LHCN-M2 (cell line): ENCODE results near the gene POU6F2. TPM values are rescaled to one million over a fixed set of nuclear protein-coding genes. Genes with fewer than 3 reads are reported as not detected.

Experiments
- DNase-seq: peaks from one replicate; pipeline ENCODE4 v3.0.0-alpha.2; 2012; ENCODE audit warnings: low read depth
- total RNA-seq: library from RNA; depleted of rRNA; stranded (reverse); fragments of >200 nt; gene quantifications from 2 replicates; pipeline ENCODE4 v1.2.3, GENCODE V29; 2014

POU6F2 gene
- total RNA-seq, 1 experiment from 2014 or later = not detected

DNA sequence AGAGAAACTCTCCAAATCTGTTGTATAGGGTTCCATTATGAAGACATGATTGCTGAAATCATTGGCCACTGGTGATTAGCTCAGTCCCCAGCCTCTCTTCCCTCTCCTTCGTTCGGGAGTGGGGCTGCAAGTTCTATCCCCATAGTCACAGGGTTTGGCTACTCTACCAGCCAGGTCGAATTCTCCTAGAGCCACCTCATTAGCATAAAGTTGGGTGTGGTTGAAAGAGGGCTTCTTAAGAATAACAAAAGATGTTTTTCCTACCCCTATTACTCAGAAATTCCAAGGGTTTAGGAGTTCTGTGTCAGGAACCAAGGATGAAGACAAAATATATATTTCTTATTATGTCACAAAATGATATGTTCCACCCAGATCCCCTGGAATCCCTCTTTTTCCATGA, 422.3 kb downstream of the POU6F2 start:
- DNase-seq = no peak

DNA sequence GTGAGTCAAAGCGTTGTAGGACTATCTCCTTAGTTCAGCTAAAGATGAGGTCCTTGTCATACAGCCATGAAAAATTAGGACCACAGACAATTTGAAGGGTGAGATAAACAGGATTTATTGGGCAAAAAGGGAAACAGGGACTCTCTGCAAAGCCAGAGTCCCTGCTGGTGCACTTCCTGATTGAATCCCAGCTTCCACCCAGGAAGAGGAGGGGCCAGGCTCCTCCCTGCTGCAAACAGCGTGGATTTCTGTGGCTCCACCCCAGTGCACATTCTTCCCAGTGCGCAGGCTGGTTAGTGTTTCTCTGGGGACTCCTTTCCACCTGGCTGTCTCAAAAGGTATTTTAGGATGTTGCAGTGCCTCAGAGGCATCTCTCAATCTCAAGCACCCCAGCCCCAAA, 423.1 kb downstream of the POU6F2 start:
- DNase-seq = no peak

DNA sequence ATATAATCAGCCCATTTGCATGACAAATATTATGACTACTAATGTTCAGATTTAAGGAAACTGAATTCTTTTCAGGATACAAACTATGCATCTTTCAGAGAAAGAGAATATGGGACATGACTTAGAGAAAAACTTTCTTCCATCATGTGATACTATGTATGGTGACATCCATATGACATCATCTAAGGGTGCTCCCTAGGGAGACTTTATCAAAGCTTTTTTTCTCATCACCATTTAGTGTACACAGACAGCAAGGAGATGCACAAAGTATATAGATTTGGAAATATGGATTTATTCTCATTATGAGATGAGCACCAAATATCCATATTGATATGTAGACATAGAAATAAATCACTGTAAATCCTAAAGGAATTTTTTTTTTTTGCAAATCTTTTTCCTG, 424.3 kb downstream of the POU6F2 start:
- no peak for DNase-seq

DNA sequence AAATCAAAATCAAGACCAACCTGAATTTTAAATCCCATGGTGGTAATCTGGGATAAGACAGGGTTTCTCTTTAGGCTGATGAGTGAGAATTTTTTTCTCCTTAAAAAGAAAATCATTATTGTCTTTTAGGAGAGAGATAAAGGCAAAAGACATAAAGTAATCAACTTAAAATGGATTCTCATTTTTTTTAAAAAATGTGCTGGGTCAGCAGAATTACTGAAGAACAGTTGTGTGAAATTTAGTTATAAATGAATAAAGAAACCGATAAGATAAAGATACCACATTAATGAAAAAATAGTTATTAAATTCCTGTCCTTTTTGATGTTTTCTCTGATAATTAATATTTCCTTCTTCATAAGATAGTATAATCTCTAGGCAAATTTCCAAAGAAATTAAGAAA, 427.2 kb downstream of the POU6F2 start:
- no peak for DNase-seq

DNA sequence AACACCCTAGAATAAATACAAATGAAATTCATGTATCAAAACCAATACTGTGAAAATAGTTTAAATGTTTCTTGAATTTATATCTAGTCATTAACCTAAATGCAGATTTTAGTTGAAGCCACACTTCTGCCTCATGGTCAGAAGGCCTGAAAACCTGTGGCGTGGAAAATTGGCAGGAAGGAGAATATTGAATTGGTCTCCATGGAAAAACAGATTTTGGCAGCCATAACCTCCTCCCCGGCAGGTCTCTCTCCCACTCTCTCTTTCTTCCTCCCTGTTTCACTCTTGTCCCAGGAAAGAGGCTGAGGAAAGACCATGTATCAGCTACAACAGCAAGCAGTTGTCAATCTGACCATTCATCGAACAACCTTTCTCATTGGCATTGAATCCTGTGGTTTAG, 427.9 kb downstream of the POU6F2 start:
- DNase-seq = no peak

DNA sequence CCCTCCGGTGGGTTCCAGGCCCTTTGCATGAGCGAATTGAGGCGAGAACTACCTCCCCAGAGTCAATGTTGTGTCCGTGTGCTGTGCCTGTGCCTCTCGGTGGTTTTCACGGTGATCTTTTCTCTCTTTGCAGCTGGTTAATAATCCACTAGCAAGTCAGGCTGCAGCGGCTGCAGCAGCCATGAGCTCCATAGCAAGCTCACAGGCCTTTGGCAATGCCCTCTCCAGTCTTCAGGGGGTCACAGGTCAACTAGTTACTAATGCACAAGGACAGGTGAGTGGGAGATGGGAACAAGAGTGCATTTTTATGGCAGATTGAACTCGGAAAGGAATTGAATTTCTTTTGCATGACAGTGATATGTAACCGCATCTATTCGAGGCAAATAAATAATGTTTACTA, 428.8 kb downstream of the POU6F2 start:
- no peak for DNase-seq

DNA sequence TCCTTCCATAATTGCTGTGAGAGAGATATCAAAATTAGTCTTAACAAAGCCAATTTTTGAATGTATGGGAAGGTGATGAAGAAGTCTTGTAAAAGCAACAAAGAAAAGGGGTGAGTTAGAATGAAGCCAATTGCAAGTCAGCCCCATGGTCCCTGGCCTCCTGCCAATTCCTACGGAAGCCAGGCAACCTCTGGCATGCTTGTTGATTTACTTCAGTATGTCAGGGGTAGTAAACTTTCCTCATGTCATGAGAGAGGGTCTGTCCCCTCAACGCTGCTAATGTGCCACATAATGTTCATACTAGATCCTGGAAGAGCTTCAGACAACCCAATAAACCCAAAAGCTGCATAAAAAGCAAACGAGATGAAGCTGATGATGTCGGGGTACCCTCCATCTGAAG, 429.4 kb downstream of the POU6F2 start:
- DNase-seq = no peak

DNA sequence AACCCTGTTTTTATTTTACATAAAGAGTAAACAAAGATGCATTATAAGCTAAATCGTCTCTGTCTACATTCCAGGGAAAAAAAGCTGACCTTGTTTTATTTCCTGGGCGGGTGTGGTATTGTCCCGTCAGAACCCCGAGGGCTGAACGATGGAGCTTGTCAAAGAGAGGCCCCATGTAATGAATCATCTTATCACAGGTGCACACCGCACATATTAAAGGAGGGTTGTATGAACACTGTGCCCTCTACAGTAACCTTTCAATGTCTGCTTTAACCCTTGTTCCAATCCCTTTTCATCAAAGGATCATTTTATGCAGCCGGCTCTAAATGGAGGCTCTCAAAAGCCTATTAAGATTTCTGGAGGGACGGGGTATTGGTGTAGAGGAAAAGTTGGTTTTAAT, 430.0 kb downstream of the POU6F2 start:
- DNase-seq = no peak

DNA sequence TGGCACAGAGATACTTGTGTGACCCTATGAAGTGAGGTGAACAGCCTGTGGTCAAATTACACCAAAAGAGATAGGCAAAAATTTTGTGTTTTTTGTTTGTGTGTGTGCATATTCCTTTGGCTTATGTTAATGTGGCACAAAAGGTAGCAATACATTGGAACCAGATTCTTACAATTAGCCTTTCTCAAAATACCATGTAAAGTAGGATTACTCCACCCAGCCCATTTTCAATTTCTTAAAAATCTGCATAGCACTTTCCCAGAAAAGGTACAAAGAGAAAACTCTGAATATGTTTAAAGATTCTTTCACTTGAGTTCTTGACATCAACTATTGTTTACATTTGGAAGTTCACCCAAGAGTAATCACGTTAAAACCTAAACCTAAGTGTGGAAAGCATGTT, 431.2 kb downstream of the POU6F2 start:
- no peak for DNase-seq

DNA sequence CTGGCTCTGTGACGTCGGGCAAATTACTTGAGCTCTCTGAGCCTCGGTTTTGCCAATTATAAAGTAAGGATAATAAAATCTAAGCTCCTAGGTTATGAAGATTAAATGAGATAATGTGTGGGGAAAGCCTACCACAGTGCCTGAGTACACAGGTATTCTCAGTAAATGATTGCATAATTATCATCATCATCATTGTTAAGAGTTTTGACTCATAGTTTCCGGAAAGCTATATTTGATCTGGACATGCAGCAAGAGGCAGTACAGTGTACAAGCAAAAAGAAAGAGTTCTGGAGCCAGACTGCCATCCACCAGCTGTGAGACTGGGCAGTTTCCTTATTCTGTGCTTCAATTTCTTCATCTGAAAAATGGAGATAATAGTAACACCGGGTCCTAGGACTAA, 432.9 kb downstream of the POU6F2 start:
- no peak for DNase-seq

DNA sequence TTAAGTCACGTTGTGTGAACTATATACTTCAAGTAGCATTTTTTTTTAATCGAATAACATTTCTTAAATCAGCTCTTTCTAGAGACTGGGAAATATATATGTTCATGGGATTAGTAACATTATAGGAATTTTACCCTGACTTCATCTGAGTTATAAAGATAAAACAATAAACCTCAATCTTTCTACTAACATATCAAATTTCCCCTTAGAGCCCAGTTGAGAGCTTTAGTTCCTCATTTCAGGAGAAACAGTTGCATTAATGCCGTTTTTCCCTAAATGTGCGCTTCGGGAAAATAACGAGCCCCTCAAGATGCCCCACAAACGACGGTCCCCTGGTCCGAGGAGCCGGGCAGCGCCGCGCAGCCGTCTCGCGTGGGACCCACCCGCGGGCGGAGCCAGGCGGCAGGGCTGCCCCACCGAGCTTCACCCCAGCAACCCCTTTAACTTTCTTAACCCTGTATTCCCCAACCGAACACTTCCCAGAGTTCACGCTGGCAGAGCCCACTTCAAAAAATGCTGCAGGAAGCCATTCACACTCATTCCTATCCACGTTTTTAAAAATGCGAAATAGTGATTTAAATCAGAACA, 436.0 kb downstream of the POU6F2 start:
- no peak for DNase-seq

DNA sequence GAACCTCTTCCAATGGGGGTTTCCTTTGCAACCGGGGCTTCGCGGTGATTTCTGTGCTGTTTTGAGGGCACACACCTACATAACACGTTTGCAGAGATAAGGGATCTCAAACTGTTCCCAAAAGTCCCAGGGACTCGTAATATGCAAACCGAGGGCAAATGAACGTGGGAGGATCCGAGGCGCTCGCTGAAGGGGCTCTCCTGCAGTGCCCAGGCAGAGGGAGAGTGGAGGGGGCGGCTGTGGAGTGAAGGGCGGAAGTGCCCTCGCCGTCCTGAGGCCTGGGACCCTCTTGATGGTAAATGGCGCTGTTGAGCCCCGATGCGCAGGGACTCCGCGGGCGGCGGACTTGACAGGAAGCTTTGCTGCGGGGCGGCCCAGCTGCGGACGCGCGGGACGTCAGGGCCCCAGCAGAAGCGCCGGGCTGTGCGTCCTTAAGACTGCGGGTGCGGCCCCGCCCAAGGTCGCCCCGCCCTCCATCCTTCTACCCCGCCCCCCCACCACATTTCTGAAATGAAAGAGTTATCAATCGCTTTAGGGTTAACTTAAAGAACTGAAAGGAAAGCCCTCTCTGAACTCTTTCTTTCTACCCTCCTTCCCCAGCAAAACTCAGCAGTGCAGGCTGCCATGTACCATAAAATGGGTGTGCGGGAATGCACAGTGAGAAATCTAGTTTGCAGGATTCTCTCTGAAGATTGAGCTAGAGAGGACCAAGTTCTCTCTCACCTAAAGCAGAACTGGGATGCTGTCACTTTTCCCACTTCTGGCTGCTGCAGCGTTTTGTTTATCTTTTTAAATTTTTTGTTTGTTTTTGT, 436.7 kb downstream of the POU6F2 start:
- peak; percentile 17 for DNase-seq

DNA sequence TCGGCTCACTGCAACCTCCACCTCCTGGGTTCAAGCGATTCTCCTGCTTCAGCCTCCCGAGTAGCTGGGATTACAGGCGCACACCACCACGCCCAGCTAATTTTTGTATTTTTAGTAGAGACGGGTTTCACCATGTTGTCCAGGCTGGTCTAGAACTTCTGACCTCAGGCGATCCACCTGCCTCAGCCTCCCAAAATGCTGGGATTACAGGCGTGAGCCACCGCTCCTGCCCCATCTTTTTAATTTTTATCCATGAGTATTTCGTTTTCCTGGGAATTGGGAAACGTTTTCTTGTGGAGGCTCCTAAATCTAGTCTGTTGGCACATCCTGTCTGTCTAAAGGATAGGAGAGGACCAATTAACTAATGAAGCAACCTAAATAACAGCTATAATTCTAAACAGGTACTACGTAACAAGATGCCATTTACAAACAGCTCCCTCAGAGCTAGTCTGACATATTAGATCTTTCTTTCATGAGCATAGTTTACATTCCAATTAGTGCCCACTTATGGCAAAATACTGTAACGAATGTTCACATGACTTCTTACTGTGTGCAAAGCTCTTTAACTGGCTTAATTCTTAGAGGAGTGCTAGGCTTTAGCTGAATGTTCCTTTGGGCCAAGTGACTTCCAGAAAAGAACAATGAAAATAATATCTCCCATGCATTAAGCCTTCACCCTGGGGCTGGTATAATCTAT, 437.5 kb downstream of the POU6F2 start:
- DNase-seq = no peak

DNA sequence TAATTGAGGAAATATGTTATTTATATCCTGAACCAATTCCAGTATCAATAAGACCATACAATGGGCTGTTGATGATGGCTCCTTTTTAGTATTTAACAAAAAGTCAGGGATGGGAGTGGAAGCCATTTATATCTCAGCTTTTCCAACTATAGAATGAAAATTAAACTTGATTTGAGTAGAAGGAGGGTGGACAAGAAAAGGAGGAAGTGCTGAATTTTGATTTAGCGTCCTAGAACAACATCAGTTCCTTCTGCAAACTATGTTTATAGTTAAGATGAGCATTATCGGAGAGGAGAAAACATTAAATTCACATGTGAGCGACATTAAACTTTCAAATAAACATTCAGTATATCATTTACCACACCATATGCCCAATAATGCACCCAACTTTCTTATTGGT, 439.2 kb downstream of the POU6F2 start:
- DNase-seq = no peak

DNA sequence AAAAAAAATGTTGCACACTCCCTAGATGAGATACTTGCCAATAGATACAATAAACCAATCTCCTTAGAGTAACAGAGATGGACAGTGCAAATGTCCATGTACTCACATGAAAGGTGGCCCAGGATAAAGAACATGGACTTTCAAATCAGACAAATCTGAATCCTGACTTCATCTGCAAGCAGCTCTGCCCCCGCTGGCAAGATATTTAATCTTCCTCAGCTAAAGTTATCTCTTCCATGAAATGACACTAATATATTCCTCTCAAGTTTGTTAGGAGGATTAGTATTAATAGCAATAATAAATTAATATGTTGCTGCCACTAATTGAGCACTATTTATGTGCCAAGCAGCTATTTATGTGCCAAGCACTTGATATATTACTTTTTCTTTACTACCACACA, 439.9 kb downstream of the POU6F2 start:
- DNase-seq = no peak

DNA sequence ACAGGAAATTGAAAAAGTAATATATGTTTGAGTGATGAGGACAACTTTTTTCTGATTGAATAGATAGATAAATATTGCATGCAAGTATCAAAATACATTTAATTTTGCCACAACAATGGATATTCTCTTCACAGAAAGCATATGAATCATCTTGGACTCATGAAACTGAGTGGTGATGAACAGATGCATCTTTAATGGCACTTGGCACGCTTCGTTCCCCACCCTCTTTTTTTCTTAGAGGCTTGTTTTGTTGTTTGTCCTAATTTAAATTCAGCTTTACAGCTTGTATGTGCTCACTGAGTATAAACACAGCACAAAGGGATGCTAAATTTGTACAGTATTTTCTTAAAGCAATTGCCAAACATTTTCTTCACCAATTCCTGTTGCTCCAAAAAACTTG, 443.5 kb downstream of the POU6F2 start:
- peak; percentile 29 for DNase-seq

DNA sequence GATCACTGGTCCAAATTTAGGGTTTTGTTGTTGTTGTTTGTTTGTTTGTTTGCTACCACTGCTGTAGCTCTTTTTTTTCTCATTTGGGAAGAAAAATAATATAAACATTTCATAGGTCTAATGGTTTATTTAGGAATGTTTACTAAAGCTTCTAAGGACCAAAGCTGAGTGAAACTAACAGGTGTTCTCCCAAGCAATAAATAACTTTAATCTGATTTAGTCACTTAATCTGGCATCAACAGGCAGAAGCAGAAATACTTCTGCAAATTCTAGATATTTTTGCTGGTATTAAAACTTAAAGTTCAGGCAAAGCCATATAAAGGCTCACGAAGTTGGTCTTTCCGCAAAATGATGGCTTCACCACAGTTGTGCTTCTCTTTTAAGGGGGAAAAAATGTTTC, 444.0 kb downstream of the POU6F2 start:
- peak; percentile 13 for DNase-seq

DNA sequence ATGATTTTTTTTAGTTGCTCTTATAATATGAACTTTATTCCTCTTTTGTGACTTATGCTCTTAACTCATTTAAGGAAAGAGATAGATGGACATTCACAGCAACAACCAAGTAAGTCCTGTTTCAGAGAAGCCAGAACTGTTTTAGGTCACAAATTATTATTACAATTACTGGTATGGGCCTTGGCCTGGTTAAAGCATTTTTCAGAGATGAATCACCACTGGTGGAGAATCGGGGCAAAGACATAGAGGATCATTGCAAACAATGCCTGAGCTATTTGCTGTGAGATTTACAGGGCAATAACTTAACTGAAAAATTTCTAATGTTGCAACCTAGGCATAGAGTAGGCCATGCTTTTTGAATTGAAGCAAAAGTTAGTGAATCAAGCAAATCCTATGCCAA, 450.5 kb downstream of the POU6F2 start:
- peak; percentile 42 for DNase-seq

DNA sequence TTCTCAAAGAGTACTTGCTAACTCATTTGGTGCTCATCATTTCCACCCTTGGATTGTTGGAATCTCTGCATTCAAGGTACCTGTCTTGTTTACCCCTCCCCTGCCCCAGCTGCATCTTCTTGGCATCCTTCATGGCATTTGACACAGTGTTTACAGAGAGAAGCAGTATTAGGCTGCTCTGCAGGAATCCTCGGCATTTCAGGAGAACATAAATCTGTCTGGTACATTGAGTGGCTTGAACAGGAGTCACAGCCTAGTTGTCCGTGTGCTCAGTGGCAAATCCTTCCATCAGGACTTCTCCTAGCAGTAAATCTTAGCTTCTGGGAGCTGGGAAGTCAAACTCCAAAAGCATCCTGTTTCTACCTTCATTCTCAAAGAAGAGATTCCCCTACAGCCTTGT, 451.7 kb downstream of the POU6F2 start:
- no peak for DNase-seq

DNA sequence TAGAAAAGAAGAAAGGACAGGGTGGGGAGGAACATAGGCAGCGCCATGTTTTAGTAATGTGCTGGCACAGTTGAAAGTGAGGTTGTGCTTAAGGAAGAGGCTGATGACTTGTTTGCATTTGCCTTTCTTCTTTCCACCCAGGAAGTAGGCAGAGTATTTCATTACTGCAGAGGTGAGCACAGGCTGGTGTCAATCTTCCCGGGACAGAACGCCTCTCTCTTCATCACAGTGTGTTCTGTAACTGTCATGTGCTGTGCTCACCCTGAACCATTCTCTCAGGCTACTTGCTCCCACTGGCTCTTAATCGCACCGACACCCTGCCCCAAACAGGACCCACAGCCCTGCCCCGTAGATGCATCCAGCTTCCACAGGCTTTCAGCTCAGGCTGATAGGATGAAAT, 452.7 kb downstream of the POU6F2 start:
- no peak for DNase-seq

DNA sequence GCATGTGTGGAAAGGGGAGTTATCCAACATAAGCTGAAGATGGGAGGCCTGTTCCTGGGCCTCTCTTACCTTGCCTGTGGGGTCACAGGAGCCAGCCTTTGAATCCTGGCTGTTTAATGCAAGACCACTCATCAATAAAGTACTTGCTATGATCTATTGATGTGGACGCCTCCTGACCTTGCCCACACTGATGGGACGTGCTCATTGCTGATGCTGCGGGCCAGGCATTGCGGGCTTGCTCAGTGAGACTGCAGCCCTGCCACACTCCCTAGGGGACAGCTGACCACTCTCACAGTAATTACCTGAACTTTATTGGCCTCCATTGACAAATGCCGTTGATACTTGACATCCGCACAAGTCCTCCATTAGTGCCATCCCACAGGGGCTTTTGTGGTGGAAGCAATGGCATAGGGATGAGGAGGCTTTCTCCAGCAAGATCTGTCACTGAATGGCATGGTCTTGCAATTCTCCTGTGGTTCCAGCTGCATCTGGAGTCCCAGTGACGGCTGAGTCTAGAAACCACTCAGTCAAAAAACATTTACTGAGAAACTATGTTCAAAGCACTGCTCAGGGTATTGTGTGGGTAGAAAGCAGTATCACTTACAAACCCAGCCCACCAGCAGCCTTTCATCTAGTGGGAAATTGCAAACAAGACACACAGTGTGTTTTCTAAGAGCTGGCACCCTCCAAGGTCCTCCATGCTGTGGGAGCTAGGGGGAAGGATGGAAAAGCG, 453.4 kb downstream of the POU6F2 start:
- DNase-seq = no peak

DNA sequence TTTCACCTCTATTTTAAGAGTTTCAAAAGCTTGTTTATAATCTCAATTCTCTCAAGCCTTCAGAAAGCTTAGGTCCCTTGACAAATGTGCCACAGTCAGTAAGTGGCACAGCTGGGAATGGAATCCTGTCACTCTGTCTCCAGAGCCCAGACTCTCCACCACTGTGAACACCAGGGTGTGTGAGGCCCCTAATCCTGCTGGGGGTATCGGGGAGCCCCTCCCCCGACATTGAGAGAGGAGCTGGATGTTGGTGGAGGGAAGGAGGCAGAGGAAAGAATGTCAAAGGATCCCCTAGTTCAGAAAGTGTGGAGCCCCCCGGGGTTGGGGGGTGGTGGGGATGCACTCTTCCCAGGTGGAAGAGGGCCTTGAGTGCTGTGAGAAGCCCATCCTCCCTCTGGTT, 454.7 kb downstream of the POU6F2 start:
- no peak for DNase-seq
